GM12891 (cell line): ENCODE data around the gene AMZ2.
A peak's percentile ranks its signal among the peaks of the same experiment; 100 is the strongest.
"Not testable (repeated sequence)": the region's sequence is repeated elsewhere in the genome, so short reads cannot be mapped to it uniquely, and the experiment has no call there.

Experiments
- DNase-seq: peaks from one replicate; pipeline ENCODE4 v3.0.0; 2011; ENCODE audit warnings: low spot score; ENCODE audit not compliant: insufficient read length
- FAIRE-seq: peaks from 2 replicates; lab custom pipeline; 2011; peaks lifted over from hg19 to GRCh38; lab: Jason Lieb, UNC
- PAX5 ChIP-seq: IDR thresholded peaks from 2 replicates; pipeline ENCODE4 v1.6.1; 2011; ENCODE audit warnings: low read length, moderate library complexity, mild to moderate bottlenecking; ENCODE audit not compliant: insufficient read depth, severe bottlenecking
- POLR2A ChIP-seq: IDR thresholded peaks from 2 replicates; pipeline ENCODE4 v1.6.1; 2011; ENCODE audit warnings: low read depth, low read length, control low read depth
- POLR2AphosphoS5 ChIP-seq: IDR thresholded peaks from 2 replicates; pipeline ENCODE4 v1.6.1; 2011; ENCODE audit warnings: low read depth, low read length, control low read depth
- POU2F2 ChIP-seq: IDR thresholded peaks from 2 replicates; pipeline ENCODE4 v1.6.1; 2011; ENCODE audit warnings: low read depth, mild to moderate bottlenecking, control low read depth, low read length, moderate library complexity
- SPI1 ChIP-seq: IDR thresholded peaks from 2 replicates; pipeline ENCODE4 v1.6.1; 2011; ENCODE audit warnings: low read depth, low read length, control low read depth
- TAF1 ChIP-seq: IDR thresholded peaks from 2 replicates; pipeline ENCODE4 v1.6.1; 2011; ENCODE audit warnings: low read depth, low read length, control low read depth

AMZ2 gene

DNA sequence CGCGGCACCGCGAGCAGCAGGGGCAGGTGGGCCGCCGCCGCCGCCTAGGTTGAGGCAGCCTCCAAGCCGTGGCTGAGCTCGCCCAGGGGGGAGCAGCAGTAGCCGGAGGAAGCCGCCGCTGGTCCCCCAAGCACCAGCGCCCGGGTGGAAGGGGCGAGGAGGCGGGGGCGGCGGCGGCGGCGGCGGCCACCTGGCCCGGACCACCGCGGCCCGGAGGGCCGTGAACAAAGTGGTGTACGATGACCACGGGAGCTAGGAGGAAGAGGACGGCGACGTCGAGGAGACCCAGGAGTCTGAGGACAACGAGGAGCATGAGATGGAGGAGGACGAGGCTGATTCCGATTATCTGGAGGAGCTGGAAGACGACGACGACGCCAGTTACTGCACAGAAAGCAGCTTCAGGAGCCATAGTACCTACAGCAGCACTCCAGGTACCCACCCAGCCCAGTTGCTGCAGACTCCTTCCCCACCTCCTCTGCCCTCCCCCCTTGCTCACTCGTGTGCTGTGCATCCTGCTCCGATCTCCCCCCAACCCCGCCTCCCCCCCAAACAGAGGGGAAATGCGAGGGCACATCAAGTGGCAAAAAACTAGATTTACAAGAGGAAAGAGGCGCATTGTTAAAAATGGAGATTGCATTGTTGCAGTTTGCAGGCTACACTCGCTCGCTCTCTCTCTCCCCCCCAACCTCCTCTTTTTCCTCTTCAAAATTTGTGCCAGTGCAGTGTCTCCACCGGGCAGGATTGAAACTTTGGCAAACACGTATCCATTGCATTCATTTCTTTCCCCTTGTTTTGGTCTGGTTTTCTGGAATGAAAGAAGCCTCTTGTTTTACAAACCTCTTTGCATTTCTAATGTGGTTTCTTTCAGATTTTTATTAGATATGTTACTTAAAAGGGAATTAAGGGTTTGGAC is 41.8 kb upstream of the AMZ2 start:
- peak; percentile 86 for FAIRE-seq
- TF ChIP-seq PAX5 = no peak
- no peak for TF ChIP-seq SPI1
- TF ChIP-seq POLR2AphosphoS5 = no peak
- TF ChIP-seq POLR2A = no peak
- DNase-seq = peak; percentile 43

GRCh38 chr17:68207651-68208253 is 40.1 kb upstream of the AMZ2 start:
- DNase-seq = no peak
- no peak for FAIRE-seq
- no peak for TF ChIP-seq POLR2AphosphoS5
- no peak for TF ChIP-seq SPI1
- no peak for TF ChIP-seq POU2F2
- no peak for TF ChIP-seq POLR2A
- TF ChIP-seq PAX5 = no peak
- TF ChIP-seq TAF1 = no peak

- not testable (repeated sequence) for FAIRE-seq, DNase-seq
These were observed 39.2 kb upstream of the AMZ2 start for GRCh38 chr17:68208651-68209050.

GRCh38 chr17:68209191-68209900 is 38.5 kb upstream of the AMZ2 start:
- not testable (repeated sequence) for DNase-seq, FAIRE-seq

GRCh38 chr17:68210570-68211315 is 37.1 kb upstream of the AMZ2 start:
- no peak for DNase-seq
- TF ChIP-seq POU2F2 (no peak), POLR2AphosphoS5 (no peak), TAF1 (no peak), POLR2A (no peak), PAX5 (no peak), SPI1 (no peak)
- no peak for FAIRE-seq

DNA sequence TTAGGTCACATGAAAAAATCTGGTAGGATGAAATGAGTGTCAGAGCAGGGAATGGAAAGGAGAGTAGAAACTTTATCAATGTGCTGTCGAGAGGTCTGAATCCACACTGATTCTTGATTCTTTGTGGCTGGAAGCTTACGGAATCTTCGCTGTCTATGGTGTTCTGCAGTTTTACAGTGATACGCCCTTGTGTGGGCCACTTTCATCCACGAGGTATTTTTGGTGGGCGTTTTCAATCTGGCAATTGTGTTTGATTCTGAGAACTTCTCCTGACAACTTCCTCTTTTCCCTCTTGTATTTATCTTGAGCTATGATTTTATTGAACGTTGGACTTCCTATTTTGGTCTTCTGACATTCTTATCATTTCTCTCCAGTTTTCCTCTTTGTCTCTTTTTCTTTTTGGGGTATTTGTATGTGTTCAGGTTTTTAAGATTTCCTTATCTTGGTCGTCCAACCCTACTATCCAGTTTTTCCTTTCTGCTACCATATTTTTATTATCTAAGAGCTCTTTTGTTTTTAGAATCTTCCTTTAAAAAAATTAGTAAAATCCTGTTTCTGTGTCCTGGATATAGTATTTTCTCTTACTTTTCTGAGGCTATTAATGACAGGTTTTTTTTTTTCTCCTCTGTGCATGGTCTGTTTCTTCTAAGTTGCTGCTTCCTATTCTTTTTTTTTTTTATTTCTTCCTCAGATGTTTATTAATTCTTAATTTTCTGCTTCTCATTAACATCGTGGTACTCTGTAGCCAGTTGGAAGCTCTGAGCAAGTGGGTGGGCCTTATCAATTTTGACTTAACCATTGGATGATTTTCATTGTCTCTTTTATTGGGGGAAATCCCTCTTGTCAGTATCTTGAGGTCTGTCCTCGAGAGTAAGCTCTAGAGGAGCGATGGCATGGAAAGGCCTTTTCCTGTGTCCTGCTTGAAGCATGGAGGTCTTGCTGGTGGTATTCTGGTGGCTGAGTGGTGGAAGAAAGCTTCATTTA is 34.1 kb upstream of the AMZ2 start:
- not testable (repeated sequence) for DNase-seq
- peak; percentile 6; the same call in 1 of the 2 replicates for TF ChIP-seq SPI1
- peak; percentile 70 for FAIRE-seq

DNA sequence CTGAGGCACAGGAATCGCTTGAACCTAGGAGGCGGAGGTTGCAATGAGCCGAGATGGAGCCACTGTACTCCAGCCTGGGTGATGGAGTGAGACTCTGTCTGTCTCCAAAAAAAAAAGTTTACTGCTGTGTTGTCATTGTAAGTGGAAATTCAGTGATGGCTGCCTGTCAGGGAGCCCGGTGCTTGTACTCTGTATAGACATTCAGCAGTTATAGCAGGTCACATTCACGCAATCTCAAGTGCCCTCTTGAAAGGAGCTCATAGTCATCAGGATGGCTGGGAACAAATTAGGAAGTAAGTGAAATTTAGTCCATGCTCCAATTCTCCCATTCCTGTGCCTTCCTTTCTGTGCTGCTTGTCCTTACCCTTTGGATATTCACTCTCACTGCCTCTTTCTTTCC is 32.4 kb upstream of the AMZ2 start:
- DNase-seq = not testable (repeated sequence)
- FAIRE-seq = peak; percentile 23

DNA sequence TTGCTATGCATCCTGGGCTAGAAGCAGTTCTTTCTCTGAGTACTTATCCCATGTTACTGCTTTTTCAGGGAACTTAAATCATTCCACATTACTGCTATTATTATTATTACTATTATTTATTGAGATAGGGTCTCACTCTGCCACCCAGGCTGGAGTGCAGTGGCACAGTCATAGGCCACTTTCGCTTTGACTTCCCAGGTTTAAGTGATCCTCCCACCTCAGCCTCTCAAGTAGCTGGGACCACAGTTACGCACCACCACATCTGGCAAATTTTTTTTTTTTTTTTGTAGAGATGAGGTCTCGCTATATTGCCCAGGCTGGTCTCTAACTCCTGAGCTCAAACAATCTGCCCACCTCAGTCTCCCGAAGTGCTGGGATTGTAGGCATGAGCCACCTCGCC is 28.4 kb upstream of the AMZ2 start:
- FAIRE-seq, DNase-seq: not testable (repeated sequence)

- DNase-seq, FAIRE-seq: not testable (repeated sequence)
These were observed 27.7 kb upstream of the AMZ2 start for GRCh38 chr17:68220186-68220585.

- DNase-seq, FAIRE-seq: not testable (repeated sequence)
These were observed 27.1 kb upstream of the AMZ2 start for GRCh38 chr17:68220786-68221185.
